HG03354 (cell line): ENCODE measurements around the gene HAND2.

ENCODE experiments used
- ATAC-seq: cut with Tn5 transposase; IDR thresholded peaks from one replicate; pipeline ENCODE4 v1.9.1; 2021; ENCODE audit warnings: mild to moderate bottlenecking; ENCODE audit not compliant: unreplicated experiment, poor library complexity, severe bottlenecking

Gene HAND2

GRCh38 chr4:173506597-173507211 lies 23.3 kb downstream of the HAND2 start:
- ATAC-seq: peak; percentile 13

- peak; percentile 73 for ATAC-seq
Measured at GRCh38 chr4:173505924-173506518, 24.0 kb downstream of the HAND2 start.

- ATAC-seq: no peak
Measured at GRCh38 chr4:173504181-173504503, 25.9 kb downstream of the HAND2 start.

DNA sequence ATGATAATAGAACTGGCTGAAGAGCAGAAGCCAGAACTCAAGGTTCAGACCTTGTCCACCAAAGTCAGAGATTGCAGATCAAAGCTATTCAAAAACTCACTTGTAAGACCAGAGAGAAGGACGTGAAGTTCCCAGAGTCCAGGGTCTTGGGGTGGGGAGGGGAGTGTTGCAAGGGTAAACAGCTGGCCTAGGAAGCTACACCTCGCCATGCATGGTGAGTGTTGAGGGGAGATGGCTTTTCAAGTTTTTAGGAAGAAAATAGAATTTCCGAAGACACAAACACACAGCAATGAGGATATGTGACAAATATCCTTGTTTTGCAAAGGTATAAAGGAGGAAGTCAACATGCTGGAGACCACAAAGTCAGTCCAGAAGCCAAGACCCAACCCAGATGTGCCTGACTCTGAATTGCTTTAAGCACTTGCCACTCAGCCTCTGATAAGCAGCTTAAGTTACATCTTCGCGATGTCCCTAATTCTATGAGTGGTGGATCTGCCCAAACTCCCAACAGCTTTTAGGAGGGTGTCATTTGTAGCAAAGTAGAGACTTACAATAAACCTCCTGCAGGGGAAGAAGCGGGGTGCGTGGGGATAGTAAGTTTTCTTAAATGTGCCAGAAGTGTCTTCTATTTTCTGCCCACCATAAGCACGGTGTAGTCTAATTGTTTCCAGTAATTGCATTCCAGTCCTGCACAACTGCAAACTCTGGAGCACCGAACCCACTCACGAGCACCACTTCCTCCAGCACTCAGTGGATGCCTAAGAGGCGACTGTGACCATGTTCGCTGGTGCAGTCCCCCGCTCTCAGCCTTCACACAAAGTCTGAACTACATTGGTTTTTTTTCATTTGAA lies 26.5 kb downstream of the HAND2 start:
- no peak for ATAC-seq

DNA sequence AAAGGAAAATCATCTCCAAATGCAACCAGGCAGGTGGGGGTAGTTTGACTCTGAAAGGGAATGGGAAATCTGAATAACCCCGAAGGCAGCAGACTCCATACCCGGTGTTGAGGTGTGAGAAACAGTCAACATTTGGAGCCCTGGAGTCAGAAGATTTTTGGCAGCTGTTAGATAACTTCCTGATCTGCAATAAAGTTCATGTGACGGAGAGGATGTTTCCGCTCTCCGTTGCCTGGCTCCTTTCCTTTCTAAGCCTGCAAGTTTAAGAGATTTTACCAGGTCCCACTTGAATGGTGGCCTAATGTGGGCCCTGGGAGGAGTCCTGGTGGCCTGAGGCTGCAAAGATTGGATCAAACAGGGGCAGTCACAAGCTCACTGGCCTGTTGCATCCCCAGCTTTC lies 27.7 kb downstream of the HAND2 start:
- no peak for ATAC-seq

GRCh38 chr4:173501592-173502150 lies 28.4 kb downstream of the HAND2 start:
- no peak for ATAC-seq

GRCh38 chr4:173500841-173501591 lies 29.0 kb downstream of the HAND2 start:
- ATAC-seq: no peak

- ATAC-seq: no peak
Measured at GRCh38 chr4:173499658-173500535, 30.1 kb downstream of the HAND2 start.

- no peak for ATAC-seq
Measured at GRCh38 chr4:173498771-173499170, 31.3 kb downstream of the HAND2 start.

- peak; percentile 49 for ATAC-seq
Measured at GRCh38 chr4:173498023-173498422, 32.0 kb downstream of the HAND2 start.

DNA sequence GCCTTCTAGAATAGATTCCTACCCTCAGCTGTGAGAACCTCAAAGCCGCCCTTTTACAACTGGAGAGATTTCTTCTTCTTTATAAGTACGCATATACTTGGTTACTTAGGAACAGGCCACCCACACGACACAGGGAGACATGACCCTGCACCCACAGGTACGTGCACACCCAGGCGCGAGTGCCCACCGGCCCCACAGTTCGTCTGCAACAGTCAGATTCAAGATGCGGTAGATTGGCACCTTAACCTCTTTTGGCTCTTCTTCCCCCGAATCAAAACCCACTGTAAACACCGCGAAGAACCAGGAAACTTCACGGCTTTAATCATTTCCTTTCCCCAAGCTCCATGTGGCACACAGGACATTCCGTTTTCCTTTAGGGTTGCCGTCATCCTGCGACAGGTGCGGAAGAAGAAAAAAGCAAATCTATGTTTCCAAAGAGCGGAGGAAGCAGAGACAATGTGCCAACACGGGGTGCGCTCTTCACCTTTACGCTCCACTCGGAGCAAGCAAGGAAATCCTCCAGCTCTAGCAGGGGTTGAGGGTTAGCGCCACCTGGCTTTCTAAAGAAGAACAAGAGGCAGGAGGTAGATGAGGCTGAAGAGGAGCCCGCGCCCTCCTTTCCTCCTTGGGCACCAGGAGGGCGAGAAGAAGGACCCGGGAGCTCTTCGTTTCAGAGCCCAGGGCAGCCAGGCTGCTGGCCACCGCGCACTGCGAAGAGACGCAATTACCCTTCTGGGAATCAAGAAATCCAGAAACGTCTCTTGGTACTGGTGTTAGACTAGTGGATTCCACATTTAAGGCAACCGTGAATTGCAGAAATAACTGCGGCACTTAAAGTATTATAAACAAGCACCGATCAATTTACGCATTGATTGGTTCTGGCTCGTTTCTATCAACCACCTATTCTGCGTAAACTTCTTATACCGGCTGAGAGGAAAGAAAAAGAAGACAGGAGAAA lies 35.7 kb downstream of the HAND2 start:
- ATAC-seq: peak; percentile 97

- no peak for ATAC-seq
Measured at GRCh38 chr4:173493041-173493440, 37.0 kb downstream of the HAND2 start.

- ATAC-seq: no peak
Measured at GRCh38 chr4:173492315-173492714, 37.7 kb downstream of the HAND2 start.

- no peak for ATAC-seq
Measured at GRCh38 chr4:173490817-173491528, 39.1 kb downstream of the HAND2 start.

DNA sequence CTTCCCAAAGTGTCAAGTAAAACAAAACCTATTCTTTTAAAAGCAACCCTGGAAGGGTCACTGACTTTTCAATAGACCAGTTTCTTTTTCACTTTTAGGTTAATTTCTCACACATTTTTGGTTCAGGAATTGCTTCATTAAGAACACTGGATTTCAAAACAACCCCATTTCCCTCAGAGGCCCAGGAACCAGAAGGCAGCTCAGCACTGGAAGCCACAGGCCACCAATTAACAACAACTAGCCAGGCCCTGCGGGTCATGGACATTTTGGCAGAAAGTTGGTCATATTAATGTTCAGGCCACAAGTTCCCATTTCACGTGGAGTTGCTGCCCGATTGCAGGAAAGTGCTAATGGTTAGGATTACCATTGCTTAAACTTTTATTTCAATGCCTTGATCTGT lies 39.8 kb downstream of the HAND2 start:
- no peak for ATAC-seq

GRCh38 chr4:173489514-173489913 lies 40.5 kb downstream of the HAND2 start:
- no peak for ATAC-seq

DNA sequence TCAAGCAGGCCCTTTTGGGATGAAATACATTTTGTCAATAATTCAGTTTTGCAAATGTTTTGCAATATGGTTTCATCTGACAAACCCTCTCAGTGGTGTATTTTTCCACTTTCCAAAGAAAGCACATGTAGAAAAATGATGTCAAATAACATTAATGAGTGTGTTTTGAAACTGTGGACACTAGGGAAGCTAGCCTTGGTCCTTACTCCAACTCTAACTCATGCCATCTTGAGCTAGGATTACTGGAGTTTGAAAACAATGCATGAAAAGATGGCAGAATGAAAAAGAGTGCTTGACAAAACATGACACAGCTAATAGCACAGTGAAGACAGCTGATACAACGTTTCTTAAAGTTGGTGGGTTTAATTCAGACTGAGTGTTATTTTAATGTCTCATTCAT lies 41.4 kb downstream of the HAND2 start:
- ATAC-seq: no peak
